Brain microvascular endothelial cell (primary cell): ENCODE measurements around the gene SH2D4B.

ENCODE experiments used
- DNase-seq: peaks from one replicate; pipeline ENCODE4 v3.0.0-alpha.2; 2020
- H3K27ac ChIP-seq: fragments of 250-450 bp; sonication (Bioruptor Pico); 2 replicates; pipeline ENCODE4 v1.5.1; 2020; ENCODE audit warnings: mild to moderate bottlenecking, moderate library complexity
- H3K27me3 ChIP-seq: fragments of 250-450 bp; sonication (Bioruptor Pico); replicated peaks from 2 replicates; pipeline ENCODE4 v1.5.1; 2020; ENCODE audit warnings: mild to moderate bottlenecking
- H3K36me3 ChIP-seq: fragments of 250-450 bp; sonication (Bioruptor Pico); replicated peaks from 2 replicates; pipeline ENCODE4 v1.5.1; 2020; ENCODE audit warnings: mild to moderate bottlenecking
- H3K4me3 ChIP-seq: 2 replicates; pipeline ENCODE4 v1.5.1; 2011; ENCODE audit warnings: low read depth, mild to moderate bottlenecking, control low read depth, low read length, moderate library complexity
- in situ Hi-C: cut with HindIII; loops from 2 replicates; pipeline ENCODE4 v1.10.0; 2017; ENCODE audit warnings: low sequenced_read_pairs, low pct_ligation_motif_present
- TF ChIP-seq, protein P1 (sequence below): IDR thresholded peaks from 2 replicates; pipeline ENCODE4 v1.5.1; 2011; ENCODE audit warnings: low read depth, mild to moderate bottlenecking, moderate library complexity, low read length, control low read depth, inconsistent platforms; ENCODE audit errors: missing control alignments

Gene SH2D4B

GRCh38 chr10:80515511-80515910, 22.2 kb upstream of the SH2D4B start:
- Histone ChIP-seq H3K36me3 (peaks cover 90% of the 10 kb centered on the region), H3K4me3 (no peak overlapping the region), H3K27me3 (no peaks in the 10 kb centered on the region), H3K27ac (no peak overlapping the region)
- in situ Hi-C loops: no loop called here
- TF ChIP-seq, protein P1, sequence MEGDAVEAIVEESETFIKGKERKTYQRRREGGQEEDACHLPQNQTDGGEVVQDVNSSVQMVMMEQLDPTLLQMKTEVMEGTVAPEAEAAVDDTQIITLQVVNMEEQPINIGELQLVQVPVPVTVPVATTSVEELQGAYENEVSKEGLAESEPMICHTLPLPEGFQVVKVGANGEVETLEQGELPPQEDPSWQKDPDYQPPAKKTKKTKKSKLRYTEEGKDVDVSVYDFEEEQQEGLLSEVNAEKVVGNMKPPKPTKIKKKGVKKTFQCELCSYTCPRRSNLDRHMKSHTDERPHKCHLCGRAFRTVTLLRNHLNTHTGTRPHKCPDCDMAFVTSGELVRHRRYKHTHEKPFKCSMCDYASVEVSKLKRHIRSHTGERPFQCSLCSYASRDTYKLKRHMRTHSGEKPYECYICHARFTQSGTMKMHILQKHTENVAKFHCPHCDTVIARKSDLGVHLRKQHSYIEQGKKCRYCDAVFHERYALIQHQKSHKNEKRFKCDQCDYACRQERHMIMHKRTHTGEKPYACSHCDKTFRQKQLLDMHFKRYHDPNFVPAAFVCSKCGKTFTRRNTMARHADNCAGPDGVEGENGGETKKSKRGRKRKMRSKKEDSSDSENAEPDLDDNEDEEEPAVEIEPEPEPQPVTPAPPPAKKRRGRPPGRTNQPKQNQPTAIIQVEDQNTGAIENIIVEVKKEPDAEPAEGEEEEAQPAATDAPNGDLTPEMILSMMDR: no peak
- no peak for DNase-seq

GRCh38 chr10:80515941-80516340, 21.8 kb upstream of the SH2D4B start:
- TF ChIP-seq, protein P1: no peak
- in situ Hi-C loops: no loop called here
- Histone ChIP-seq H3K27ac (no peak overlapping the region), H3K27me3 (no peaks in the 10 kb centered on the region), H3K36me3 (peaks cover 92% of the 10 kb centered on the region), H3K4me3 (no peak overlapping the region)
- no peak for DNase-seq

DNA sequence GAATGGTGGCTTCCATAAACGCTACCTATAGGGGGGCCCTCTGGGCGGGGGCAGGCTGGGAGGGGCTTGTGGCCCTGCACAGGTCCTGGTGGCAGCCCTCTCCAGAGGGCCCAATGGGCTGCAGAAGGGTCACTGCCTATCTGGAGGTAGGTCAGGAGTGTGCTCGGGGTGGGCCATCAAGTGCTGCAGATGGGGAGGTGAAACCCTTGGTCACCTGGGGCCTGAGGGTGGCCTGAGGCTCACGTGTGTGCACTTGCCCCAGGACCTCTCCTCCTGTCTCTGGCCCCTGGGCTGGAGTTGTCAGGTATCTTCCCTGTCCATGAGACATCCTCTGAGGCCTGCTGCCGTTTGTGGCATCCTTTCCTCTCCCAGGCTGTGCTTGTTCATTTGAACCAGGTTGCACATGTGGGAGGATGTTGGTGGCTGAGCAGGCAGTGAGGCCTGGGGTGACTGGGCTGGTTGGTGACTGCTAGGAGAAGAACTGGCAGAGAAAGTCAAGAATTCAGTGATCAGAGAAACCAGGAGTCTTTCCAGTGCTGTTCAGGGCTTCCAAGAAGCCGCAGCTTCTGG, 21.1 kb upstream of the SH2D4B start:
- Histone ChIP-seq H3K27me3 (no peaks in the 10 kb centered on the region), H3K27ac (no peak overlapping the region), H3K36me3 (peaks cover 89% of the 10 kb centered on the region), H3K4me3 (no peak overlapping the region)
- in situ Hi-C loops: no loop called here
- TF ChIP-seq, protein P1: no peak
- no peak for DNase-seq

DNA sequence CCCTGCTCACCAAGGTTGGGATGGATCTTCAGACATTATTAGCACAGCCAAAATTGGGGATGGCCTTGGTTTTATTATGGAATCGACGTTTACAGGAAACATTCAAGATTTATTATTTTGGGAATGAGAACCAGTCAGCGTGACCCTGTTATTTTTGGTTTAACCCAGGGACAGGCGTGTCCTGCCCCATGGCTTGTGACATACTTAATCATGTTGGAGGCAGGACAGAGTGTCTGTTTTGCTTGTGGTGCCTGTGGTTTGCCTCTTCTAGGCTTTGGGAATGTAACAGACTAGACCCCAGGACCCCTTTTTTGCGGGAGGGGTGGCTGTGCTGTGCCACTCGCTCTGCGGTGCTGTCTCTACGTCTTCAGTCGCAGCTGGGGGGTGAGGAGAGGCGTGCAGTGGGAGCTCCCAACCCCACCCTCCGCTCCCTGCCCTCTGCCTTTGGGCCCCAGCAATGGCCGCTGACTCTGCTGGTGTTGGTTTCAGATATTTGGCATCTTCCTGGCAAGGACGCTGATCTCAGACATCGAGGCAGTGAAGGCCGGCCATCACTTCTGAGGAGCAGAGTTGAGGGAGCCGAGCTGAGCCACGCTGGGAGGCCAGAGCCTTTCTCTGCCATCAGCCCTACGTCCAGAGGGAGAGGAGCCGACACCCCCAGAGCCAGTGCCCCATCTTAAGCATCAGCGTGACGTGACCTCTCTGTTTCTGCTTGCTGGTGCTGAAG, 20.1 kb upstream of the SH2D4B start:
- no peak overlapping the region for H3K4me3 ChIP-seq
- in situ Hi-C loops: no loop called here
- peaks cover 87% of the 10 kb centered on the region for H3K36me3 ChIP-seq
- no peak for DNase-seq
- no peak overlapping the region for H3K27ac ChIP-seq
- no peaks in the 10 kb centered on the region for H3K27me3 ChIP-seq
- TF ChIP-seq, protein P1: no peak

DNA sequence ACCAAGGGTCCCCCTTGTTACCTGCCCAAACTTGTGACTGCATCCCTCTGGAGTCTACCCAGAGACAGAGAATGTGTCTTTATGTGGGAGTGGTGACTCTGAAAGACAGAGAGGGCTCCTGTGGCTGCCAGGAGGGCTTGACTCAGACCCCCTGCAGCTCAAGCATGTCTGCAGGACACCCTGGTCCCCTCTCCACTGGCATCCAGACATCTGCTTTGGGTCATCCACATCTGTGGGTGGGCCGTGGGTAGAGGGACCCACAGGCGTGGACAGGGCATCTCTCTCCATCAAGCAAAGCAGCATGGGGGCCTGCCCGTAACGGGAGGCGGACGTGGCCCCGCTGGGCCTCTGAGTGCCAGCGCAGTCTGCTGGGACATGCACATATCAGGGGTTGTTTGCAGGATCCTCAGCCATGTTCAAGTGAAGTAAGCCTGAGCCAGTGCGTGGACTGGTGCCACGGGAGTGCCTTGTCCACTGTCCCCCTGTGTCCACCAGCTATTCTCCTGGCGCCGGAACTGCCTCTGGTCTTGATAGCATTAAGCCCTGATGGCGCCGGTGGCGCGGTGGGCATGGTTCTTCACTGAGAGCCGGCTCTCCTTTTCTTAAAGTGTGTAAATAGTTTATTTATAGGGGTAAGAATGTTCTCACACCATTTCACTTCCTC, 19.4 kb upstream of the SH2D4B start:
- TF ChIP-seq, protein P1: no peak
- Histone ChIP-seq H3K27ac (no peak overlapping the region), H3K27me3 (no peaks in the 10 kb centered on the region), H3K36me3 (peaks cover 83% of the 10 kb centered on the region), H3K4me3 (no peak overlapping the region)
- in situ Hi-C loops: no loop called here
- no peak for DNase-seq
